Hematopoietic multipotent progenitor cell treated with erythropoietin and hydrocortisone succinate and interleukin-3 and kit ligand, for 8 days (in vitro differentiated cells): ENCODE measurements around the gene ITGB1.
A peak's percentile ranks its signal among the peaks of the same experiment; 100 is the strongest.
"Not testable (repeated sequence)": the region's sequence is repeated elsewhere in the genome, so short reads cannot be mapped to it uniquely, and the experiment has no call there.

ENCODE experiments used
- DNase-seq: peaks from one replicate; pipeline ENCODE4 v3.0.0-alpha.2; 2015

The ITGB1 gene

DNA sequence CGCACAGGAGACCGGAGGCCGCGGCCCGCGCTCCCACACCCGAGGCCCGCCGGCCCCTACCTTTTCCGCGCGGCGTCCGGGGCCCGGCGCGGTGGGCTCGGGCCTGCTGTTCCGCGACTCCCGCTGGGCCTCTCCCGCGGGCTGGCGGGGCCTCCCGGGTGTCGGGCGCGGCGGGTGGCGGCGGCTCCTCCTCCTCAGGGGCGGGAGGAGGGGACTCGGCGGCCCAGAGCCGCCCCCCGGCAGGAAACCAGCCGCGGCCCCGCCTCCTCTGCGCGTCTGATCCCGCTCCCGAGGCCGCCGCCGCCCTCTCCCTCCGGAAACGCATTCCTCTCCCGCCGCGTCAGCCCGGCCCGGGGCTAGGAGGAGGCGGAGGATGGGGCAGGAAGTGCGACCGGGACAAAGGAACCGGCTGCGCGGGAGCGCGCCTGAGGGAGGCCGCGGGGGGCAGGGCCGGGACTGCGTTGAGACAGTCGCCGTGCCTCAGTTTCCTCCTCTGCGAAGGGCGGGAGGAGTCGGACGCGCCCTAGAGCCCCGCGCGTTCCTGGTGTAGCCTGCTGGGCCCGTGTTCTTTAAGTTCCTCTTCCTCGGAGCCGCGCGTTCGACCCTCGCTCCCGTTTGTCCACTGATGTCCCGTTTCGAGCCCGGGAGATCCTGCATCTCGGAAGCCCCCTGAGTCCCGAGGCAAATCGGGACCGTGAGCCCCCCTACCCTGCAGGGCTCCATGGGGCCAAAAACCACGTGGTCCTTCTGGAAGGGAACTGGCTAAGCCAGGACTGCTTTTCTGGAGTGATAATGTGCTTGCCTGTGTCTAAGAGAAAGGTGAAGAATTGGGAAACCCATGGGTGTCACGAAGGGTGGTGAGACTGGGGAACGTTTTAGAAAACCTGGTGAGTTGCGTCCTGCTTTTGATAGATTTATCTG lies at the start of gene ITGB1:
Gene ITGB1 (minus strand): TSS at position 146 of the 921 bp plus-strand sequence. CDS start 22,672 bp downstream, outside the sequence.
- DNase-seq, result peak; percentile 91

- DNase-seq, result no peak
Measured at GRCh38 chr10:33006342-33006887, 48.4 kb upstream of the ITGB1 start.

DNA sequence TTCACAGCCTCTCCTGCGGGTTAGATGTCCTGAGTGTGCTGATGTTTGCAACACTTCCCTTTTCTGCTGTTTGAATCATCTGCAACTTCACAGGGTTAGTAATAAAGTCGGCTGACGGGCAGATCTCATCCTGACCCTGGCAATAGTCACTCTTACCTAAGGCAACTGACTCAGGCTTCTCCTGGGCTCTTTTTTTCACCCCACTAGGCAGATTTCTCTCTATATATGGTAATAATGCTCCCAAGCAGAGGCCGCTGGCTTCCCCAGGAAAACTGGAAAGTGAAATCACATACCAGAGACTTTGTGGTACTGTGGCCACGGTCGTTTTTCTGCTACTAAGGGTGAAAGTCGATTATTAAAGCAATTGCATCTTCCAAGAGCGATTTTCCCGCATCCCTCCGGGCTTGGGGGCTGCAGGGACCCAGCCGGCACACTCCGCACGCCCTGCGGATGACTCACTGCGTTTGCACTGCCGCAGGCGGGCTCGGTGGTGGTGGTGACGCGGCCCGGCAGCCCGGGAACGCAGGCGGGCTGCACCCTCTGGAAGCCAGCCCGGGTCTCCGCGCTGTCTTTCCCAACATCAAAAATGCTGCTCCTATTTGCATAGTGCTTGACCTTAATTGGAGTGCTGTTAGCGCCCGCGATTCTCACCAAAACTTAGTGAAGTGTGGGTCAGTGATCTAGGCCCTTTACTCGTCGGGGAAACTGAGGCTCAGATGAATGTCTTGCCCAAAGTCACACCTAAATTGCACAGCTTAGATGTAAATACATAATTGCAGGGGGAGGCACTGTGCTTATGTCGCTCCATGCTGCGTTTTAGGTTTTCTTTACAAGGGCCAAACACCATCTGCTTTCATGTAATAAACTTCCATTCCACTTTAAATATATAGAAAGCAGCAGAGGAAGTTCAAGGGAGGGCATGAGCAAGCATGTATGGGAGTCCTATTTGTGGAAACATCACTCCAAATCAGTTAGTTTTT lies 47.6 kb upstream of the ITGB1 start:
- peak; percentile 40 for DNase-seq

DNA sequence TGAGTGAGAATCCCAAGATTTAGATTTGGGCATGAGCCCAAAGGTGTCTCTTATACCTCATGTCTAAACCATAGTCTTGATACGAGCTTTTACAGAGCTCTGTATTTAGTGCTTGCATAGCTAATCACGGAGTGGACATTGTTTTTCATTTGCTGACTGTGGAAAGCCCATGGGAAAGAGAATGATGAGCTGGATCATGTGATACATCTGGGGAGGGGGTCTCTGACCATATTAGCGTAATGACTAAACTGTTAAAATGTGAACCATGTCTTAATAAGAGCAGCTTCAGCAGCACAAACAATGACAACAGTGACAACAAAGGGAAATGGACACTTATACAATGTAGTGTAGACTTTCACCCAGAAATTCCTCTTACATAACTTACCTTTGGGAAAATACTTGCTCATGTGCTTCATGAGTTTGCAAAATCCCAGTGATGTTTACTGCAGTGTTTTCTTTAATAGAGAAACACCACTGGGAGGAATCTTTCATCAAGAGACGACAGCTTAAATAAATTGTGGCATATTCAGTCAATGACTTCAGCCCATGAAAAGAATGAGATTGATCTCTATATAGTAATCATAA lies 44.0 kb upstream of the ITGB1 start:
- DNase-seq, result no peak

DNA sequence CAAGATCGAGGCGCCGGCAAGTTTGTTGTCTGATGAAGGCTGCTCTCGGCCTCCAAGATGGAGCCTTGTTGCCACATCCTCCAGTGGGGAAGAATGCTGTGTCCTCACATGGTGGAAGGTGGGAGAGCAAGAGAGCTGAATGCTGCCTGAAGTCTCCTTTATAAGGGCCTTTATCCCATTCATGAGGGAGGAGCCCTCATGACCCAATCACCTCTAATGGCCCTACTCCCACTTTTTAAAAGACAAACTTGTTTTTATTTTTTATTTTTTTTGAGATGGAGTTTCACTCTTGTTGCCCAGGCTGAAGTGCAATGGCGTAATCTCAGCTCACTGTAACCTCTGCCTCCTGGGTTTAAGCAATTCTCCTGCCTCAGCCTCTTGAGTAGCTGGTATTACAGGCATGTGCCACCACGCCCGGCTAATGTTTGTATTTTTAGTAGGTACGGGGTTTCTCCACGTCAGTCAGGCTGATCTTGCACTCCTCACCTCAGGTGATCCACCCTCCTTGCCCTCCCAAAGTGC lies 40.1 kb upstream of the ITGB1 start:
- DNase-seq, result not testable (repeated sequence)

DNA sequence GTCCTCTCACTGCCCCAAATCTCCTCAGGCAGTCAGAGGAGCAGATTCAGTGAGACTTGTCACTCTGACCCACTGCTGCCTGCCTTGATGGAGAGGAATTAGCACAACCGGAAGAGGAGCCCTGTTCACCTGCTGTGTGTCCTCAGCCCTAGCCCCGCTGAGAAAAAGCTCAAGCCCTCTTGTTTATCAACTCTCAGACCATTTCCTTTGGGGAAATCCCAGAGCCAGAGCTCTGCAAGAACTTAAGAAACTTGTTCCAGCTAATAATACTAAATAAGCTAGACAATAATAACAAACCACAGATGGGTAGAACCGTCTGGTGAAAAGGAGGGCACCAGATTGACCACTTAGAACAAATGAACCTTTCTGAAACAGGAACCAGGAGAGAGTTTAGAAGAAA lies 37.7 kb upstream of the ITGB1 start:
- DNase-seq, result no peak

- no peak for DNase-seq
Measured at GRCh38 chr10:32995066-32995622, 37.1 kb upstream of the ITGB1 start.

DNA sequence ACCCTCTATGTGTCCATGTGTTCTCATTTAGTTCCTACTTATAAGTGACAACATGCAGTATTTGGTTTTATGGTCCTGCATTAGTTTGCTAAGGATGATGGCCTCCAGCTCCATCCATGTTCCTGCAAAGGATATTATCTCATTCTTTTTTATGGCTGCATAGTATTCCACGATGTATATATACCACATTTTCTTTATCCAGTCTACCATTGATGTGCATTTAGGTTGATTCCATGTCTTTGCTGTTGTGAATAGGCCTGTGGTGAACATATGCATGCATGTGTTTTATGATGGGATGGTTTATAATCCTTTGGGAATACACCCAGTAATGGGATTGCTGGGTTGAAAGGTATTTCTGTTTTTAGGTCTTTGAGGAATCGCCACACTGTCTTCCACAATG lies 36.6 kb upstream of the ITGB1 start:
- DNase-seq, result not testable (repeated sequence)

GRCh38 chr10:32992310-32992709 lies 34.3 kb upstream of the ITGB1 start:
- not testable (repeated sequence) for DNase-seq

GRCh38 chr10:32990811-32991210 lies 32.8 kb upstream of the ITGB1 start:
- no peak for DNase-seq

DNA sequence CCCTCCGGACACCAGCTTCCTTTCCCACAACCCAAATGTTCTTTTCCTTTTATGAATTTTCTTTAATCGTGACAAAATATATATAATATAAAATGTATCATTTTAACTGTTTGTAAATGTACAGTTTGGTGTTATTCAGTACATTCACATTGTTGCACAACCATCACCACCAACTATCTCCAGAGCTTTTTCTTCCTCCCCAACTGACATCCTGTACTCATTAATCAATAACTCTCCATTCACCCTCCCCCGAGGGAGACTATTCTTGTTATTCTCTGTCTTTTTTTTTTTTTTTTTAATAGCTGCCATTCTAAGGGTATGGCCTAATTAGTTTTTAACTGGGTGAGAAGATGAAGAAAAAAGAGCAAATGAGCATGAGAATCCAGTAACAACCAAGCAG lies 30.6 kb upstream of the ITGB1 start:
- no peak for DNase-seq

GRCh38 chr10:32987172-32987571 lies 29.1 kb upstream of the ITGB1 start:
- no peak for DNase-seq

DNA sequence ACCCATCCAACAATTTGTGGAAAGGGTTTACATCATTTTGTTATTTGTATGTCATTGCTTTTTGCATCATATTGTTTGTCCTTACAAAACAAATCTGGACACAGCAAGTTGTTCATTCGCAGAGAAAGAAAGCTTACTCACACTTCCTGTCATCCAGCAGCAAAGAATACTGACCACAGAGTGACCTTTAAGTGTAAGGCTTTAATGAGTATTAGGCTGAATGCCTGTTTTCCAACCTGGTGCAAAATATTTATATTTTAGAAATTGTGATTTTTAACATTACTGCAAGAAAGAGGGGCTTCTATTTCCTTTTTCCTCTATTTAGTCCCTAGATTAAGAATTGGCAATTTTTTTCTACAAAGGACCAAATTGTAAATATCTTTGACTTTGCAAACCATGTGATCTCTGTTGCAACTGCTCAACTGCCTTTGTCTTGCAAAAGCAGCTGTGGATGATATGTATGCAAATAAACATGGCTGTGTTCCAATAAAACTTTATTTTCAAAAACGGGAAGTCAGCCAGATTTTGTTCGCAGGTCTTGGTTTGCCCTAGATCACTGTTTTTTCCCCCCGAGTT lies 27.8 kb upstream of the ITGB1 start:
- peak; percentile 35 for DNase-seq

GRCh38 chr10:32985341-32985764 lies 27.3 kb upstream of the ITGB1 start:
- DNase-seq, result no peak

GRCh38 chr10:32984003-32984600 lies 26.1 kb upstream of the ITGB1 start:
- no peak for DNase-seq

DNA sequence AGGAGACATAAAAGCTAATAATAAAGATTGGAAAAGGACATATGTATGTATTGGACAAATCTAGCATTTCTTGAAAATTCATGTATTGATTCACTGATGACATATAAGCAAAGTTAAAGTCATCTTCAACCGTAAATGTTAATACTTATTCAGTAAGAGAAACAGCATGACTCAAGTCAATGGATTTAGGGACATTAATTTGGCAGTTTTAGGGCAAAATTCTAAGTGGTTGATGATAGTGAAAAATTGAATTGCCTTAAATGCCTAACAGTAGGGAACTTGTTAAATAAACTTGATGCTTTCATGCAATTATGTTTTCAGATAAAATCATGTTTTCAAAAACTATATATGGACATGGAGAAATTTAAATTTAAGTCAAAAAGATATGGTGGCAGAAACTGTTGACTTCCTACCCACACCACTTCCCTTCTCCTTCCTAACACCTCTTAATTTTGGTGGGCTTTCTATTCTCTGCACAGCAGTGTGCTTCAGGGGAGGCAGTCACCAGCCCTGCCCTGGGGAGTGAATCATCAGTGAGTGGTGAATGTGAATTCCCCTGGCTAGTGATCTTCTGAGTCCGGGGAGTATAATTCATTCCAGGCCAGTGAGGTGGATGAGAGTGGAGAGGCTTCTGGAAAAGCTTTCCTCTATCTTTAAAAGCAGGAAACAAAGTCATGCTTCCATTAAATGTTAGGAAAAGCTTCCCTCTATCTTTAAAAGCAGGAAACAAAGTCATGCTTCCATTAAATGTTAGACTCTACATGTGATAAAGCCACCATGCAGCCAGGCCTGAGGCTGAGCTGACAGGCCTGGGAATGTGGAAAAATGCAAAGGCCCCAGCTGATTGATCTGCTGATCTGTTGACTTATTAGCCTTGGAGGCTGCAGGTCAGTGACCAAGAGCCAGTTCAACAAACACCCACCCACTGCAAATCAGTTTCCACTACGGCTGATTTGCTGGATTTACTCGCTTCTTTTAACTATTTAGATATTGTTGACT lies 25.2 kb upstream of the ITGB1 start:
- DNase-seq, result no peak

GRCh38 chr10:32982293-32982709 lies 24.3 kb upstream of the ITGB1 start:
- peak; percentile 56 for DNase-seq

DNA sequence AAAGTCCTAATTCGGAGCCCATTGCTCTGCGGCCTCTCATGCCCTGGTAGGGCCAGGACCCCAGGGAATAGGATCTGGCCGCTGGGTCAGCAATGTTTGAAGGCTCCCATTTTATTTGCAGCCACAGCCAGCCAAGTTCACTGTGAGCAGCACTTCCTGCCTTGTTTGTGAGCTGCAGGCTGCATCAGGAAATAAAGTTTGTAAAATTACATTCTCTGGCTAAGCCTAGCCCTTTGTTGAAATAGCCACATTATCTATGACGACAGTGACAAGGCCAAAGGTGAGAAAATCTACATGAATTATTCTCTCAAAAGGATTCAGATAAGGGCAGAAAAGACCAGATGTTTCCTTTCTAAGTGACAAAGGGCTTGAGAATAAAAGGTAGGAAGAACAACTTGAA lies 23.7 kb upstream of the ITGB1 start:
- peak; percentile 39 for DNase-seq

DNA sequence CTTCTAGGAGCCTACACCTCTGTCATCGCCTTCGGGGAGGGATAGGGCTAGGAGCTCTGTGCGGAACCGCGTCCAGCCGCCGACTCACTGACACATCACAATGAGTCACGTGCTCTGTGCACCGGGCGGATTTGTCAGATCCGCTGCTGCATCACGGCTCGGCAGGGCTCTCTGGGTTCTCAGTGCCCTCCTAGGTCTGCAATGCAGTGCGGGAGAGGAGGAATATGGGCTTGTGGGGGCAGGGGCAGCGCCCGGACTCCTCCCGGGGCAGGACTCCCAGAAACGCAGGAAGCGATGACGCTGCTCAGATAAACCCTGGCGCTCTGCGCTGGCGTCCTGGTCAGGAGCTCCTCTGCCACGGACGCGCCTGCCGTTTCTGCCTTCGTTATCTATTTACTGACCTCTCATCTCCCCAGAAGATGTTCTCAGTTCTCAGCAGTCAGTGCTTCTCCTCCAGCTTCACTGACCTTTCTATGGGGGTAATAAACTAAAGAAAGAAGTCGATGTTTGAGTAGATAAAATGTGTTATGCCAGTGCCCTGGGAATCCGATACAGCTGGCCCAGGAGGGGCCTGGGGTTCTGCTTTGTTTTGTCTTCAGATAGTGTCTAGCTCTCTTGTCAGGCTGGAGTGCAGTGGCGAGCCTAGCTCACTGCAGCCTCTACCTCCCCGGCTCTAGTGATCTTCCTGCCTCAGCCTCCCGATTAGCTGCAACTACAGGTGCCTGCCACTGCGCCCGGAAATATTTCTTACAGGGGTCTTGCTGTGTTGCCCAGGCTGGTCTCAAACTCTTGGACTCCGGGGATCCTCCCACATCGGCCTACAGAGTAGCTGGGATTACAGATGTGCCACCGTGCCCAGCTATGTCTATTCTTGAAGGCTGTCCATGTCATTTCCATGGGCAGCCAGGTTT lies 22.8 kb upstream of the ITGB1 start:
- peak; percentile 95 for DNase-seq
